ENCODE data around the gene ZNF629. TPM values are rescaled to one million over a fixed set of nuclear protein-coding genes. Genes with fewer than 3 reads are reported as not detected.

The ZNF629 gene
- total and polyA plus RNA-seq, 12 donors, result 7.9 to 27.0 (median 21.9) TPM

DNA sequence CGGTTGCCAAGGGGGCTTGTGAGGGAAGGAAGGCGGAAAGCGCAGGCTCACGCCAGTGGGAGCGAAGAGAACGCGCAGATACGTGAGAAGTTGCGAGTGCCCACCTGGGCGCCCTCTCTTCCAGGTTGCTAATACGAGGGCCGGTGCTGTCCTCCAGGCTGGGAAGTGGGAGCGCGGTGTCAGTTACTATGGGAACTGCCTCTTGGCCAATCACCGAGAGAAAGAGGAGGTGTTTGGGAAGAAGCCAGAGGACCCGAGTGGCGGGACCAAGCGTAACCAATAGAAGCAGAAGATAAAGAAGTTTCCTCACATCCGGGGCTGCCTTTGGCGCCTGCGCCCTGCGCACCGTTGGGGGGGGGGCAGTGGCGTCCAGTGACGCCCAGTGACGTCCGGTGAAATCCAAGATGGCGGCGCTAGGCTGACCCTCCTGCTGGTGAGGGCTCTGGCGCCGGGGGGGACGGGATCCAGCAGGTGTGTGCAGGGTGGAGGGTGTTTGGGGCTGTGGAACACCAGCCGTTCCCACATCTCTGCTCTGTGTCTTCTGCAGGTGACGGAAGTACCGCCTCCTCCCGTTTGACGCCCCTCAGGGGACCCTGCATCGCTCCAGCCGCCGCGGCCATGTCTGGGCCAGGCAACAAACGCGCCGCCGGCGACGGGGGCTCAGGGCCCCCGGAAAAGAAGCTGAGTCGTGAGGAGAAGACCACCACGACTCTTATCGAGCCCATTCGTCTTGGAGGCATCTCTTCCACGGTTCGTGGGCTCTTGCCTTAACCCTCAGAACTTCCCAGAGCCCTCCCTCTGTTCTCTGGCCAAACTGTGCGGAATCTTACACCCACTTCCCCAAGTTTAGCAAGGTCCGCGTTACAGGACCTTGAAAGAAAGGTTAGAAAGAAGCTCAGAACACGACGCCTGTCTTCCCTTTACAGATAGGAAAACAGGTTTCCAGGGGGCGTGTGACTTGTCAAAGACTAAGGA, 24.8 kb downstream of the ZNF629 start, which contains the start of the genes CFAP119 and RNF40:
TSS of gene CFAP119 (minus strand) at position 135 of the 975 bp plus-strand sequence. CDS start 314 bp downstream, outside the sequence.
TSS of gene RNF40 (plus strand) at position 395 of the 975 bp plus-strand sequence. CDS start at position 619, 224 bp downstream.
- H3K9me3 ChIP-seq (replicated peaks in 1 of 3), result no peaks in the 10 kb centered on the region
- H3K4me3 ChIP-seq, result peak within 1 kb of the TSS; percentile 58 to 91 (median 80)
- TF ChIP-seq, protein P1, sequence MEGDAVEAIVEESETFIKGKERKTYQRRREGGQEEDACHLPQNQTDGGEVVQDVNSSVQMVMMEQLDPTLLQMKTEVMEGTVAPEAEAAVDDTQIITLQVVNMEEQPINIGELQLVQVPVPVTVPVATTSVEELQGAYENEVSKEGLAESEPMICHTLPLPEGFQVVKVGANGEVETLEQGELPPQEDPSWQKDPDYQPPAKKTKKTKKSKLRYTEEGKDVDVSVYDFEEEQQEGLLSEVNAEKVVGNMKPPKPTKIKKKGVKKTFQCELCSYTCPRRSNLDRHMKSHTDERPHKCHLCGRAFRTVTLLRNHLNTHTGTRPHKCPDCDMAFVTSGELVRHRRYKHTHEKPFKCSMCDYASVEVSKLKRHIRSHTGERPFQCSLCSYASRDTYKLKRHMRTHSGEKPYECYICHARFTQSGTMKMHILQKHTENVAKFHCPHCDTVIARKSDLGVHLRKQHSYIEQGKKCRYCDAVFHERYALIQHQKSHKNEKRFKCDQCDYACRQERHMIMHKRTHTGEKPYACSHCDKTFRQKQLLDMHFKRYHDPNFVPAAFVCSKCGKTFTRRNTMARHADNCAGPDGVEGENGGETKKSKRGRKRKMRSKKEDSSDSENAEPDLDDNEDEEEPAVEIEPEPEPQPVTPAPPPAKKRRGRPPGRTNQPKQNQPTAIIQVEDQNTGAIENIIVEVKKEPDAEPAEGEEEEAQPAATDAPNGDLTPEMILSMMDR (IDR thresholded peaks at IDR 0.05), result no peak
- TF ChIP-seq POLR2A (IDR thresholded peaks at IDR 0.05), result peak; percentile 78 to 84
- H3K27ac ChIP-seq, result peak within 1 kb of the TSS; percentile 35 to 92 (median 87)
- peak; percentile 97 to 99 (median 98) for DNase-seq
- no peaks in the 10 kb centered on the region for H3K27me3 ChIP-seq
- WGBS, 4 donors, result 0 to 1% (median 1%) methylated on average over 52 to 60 of the region's 60 CpGs
- intact Hi-C loops (cut with DNase I), result no loop called here
- H3K36me3 ChIP-seq (replicated peaks in 1 of 2), result peaks cover 0 to 36% of the 10 kb centered on the region in 2 donors
- H3K4me1 ChIP-seq (replicated peaks in 1 of 2), result peaks cover 22 to 31% of the 10 kb centered on the region in 2 donors

DNA sequence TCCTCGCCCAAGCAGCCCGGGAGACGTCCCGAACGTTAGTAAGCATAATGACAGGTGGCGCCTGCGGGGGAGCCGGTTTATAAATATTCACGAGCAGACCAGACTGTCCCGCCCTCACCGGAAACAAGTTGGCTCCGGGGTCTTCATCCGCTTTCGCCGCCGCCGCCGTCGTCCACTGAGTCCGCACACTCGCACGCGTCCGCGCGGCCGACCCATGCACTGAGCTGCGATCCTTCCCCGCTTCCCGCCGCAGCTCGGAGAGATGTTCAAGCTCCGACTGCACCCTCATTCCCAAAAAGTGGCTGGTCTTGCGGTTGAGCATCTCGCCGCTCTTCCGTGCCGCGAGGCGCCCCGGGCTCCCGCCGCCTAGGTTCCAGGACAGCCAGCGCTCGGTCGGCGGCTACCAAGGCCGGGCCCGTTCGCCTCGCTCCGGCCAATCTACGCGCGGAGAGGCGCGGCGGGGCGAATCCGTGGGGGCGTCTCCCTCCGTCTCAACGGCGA, 25.5 kb downstream of the ZNF629 start:
- Histone ChIP-seq H3K27ac (peak overlapping the region in 4 of 5 donors; percentile 24 to 78 (median 54)), H3K4me1 (replicated peaks in 1 of 2) (peaks cover 22 to 31% of the 10 kb centered on the region in 2 donors), H3K36me3 (replicated peaks in 1 of 2) (peaks cover 0 to 34% of the 10 kb centered on the region in 2 donors), H3K4me3 (peak overlapping the region in 3 of 4 donors; percentile 75 to 91 (median 84)), H3K9me3 (replicated peaks in 1 of 3) (no peaks in the 10 kb centered on the region), H3K27me3 (no peaks in the 10 kb centered on the region)
- DNase-seq, result peak in 2 of 7 donors; percentile 40 to 70
- intact Hi-C loops (cut with DNase I), result no loop called here
- WGBS, 4 donors, result 0 to 1% (median 0%) methylated on average over 26 to 64 of the region's 64 CpGs
- TF ChIP-seq, protein P1 (IDR thresholded peaks at IDR 0.05), result no peak
- TF ChIP-seq POLR2A (IDR thresholded peaks at IDR 0.05), result peak in 1 of 2 donors; percentile 32

DNA sequence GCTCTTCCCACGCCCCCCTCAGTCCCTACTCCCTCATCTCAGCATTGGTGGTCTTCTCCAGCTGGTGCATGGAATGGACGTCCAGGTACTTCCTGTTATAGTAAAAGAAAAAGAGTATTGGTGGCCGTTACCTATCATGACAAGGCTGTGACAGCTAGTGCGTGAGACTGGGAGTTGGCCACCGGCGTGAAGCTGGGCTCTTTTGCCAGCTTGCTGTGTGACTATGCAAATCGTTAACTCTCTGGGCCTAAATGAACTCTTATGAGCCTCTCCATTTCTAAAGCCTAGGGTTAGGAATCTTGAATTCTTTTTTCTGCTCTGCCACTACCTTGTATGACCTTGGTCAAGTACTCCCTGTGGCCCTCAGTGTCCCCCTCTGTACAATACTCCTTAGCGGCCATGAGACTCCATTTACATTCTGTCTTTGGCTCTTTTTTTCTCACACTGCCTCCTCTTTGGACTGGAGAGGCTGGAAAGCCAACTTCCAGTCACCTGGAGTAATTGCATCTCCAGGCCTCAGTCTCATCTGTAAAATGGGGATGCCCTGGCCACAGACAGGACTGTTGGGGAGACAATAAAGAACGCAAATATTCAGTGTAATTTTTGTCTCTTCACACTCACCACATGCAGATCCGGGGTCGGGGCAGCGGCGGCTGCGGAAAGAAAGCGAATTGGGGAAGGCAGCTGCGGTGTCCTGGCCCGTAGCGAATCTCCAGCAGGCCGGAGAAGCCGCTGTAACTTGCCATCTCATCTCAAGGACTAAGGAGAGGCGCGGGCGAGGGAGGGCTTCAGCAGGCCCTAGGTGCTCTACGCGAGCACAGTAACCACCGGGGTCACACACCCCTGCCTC, 26.2 kb downstream of the ZNF629 start:
- TF ChIP-seq POLR2A (IDR thresholded peaks at IDR 0.05), result no peak
- TF ChIP-seq, protein P1 (IDR thresholded peaks at IDR 0.05), result no peak
- Histone ChIP-seq H3K27ac (peak overlapping the region in 4 of 5 donors; percentile 24 to 78 (median 54)), H3K4me1 (replicated peaks in 1 of 2) (peaks cover 22 to 31% of the 10 kb centered on the region in 2 donors), H3K9me3 (replicated peaks in 1 of 3) (no peaks in the 10 kb centered on the region), H3K4me3 (peak overlapping the region in 3 of 4 donors; percentile 75 to 91 (median 84)), H3K27me3 (no peaks in the 10 kb centered on the region), H3K36me3 (replicated peaks in 1 of 2) (peaks cover 0 to 33% of the 10 kb centered on the region in 2 donors)
- 26 to 57% (median 29%) methylated on average over 13 to 26 of the region's 26 CpGs for WGBS, 4 donors
- intact Hi-C loops (cut with DNase I), result no loop called here
- DNase-seq, result peak in 1 of 7 donors; percentile 51

Data from adrenal gland (tissue), 12 donors.